Adrenal gland (tissue), 5 donors: ENCODE data around the gene FAM200C.

Experiments
- POLR2A ChIP-seq, 2 donors: fragments of 450-650 bp; IDR thresholded peaks; one replicate each; pipeline ENCODE4 v1.6.1; 2017; ENCODE audit warnings: antibody characterized with exemption in 2 of 2, mild to moderate bottlenecking in 2 of 2, moderate library complexity in 1 of 2
- TF ChIP-seq, protein P1 (sequence below), 6 experiments: fragments of 450-650 bp in 4 of 6; fragments of 200-600 bp in 2 of 6; sonication (generic) in 1 of 6; IDR thresholded peaks; 1 replicate in 5 of 6; 2 replicates in 1 of 6; pipeline versions ENCODE4 v1.5.1 to v1.8.0; 2016 to 2021; ENCODE audit warnings: antibody characterized with exemption in 6 of 6, mild to moderate bottlenecking in 2 of 6, moderate library complexity in 1 of 6
- donor health status: DM: no; HTN: no; CAD: no.

- TF ChIP-seq, protein P1, sequence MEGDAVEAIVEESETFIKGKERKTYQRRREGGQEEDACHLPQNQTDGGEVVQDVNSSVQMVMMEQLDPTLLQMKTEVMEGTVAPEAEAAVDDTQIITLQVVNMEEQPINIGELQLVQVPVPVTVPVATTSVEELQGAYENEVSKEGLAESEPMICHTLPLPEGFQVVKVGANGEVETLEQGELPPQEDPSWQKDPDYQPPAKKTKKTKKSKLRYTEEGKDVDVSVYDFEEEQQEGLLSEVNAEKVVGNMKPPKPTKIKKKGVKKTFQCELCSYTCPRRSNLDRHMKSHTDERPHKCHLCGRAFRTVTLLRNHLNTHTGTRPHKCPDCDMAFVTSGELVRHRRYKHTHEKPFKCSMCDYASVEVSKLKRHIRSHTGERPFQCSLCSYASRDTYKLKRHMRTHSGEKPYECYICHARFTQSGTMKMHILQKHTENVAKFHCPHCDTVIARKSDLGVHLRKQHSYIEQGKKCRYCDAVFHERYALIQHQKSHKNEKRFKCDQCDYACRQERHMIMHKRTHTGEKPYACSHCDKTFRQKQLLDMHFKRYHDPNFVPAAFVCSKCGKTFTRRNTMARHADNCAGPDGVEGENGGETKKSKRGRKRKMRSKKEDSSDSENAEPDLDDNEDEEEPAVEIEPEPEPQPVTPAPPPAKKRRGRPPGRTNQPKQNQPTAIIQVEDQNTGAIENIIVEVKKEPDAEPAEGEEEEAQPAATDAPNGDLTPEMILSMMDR (IDR thresholded peaks at IDR 0.05) = no peak
- TF ChIP-seq POLR2A (IDR thresholded peaks at IDR 0.05) = no peak
Observed at GRCh38 chr5:160370713-160371034, 29.2 kb downstream of the FAM200C start.
